Stimulated activated CD4-positive, alpha-beta T cell treated with anti-CD3 and anti-CD28 coated beads, Interleukin-1b, Interleukin-23, amount 100 ng/mL, for 24 hours (primary cell): ENCODE data around the gene CD96.
A peak's percentile ranks its signal among the peaks of the same experiment; 100 is the strongest.
"Not testable (repeated sequence)": the region's sequence is repeated elsewhere in the genome, so short reads cannot be mapped to it uniquely, and the experiment has no call there.

Source experiments
- DNase-seq, 4 experiments: peaks; one replicate each; pipeline ENCODE4 v3.0.0-alpha.2; 2020; ENCODE audit warnings: low read depth in 4 of 4, low spot score in 1 of 4

Gene CD96, protein sequence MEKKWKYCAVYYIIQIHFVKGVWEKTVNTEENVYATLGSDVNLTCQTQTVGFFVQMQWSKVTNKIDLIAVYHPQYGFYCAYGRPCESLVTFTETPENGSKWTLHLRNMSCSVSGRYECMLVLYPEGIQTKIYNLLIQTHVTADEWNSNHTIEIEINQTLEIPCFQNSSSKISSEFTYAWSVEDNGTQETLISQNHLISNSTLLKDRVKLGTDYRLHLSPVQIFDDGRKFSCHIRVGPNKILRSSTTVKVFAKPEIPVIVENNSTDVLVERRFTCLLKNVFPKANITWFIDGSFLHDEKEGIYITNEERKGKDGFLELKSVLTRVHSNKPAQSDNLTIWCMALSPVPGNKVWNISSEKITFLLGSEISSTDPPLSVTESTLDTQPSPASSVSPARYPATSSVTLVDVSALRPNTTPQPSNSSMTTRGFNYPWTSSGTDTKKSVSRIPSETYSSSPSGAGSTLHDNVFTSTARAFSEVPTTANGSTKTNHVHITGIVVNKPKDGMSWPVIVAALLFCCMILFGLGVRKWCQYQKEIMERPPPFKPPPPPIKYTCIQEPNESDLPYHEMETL

DNA sequence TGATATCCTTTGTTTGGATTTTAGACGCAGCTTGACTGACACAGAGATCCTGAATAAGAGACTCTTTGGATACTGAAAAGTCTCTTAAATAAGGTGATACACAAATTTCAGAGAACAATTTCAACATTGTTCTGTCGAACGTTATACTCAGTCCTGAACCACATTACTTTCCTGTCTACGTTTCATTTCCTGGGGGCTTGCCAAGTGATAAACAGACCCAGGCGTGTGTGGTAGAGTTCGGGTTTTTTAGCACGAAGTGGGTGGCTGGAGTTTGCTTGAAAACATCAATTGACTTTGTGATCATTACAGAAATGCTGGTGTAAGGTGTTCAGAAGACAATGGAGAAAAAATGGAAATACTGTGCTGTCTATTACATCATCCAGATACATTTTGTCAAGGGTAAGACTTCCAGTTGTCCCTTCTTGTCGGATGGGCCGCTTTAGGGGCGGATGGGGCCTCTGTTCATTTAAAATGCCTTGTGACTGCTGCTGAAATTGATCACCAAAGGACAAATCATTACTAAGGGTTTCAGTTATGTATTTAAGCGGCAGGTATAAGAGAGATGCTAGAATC lies at the start of gene CD96:
Gene CD96, plus strand, starts transcription at position 287 of the 573 bp plus-strand sequence. Its CDS starts 52 bp downstream, at position 339.
- DNase-seq, result peak; percentile 27 to 55 (median 42)

- DNase-seq, result no peak
Observed at GRCh38 chr3:111493276-111493675, 48.7 kb upstream of the CD96 start.

DNA sequence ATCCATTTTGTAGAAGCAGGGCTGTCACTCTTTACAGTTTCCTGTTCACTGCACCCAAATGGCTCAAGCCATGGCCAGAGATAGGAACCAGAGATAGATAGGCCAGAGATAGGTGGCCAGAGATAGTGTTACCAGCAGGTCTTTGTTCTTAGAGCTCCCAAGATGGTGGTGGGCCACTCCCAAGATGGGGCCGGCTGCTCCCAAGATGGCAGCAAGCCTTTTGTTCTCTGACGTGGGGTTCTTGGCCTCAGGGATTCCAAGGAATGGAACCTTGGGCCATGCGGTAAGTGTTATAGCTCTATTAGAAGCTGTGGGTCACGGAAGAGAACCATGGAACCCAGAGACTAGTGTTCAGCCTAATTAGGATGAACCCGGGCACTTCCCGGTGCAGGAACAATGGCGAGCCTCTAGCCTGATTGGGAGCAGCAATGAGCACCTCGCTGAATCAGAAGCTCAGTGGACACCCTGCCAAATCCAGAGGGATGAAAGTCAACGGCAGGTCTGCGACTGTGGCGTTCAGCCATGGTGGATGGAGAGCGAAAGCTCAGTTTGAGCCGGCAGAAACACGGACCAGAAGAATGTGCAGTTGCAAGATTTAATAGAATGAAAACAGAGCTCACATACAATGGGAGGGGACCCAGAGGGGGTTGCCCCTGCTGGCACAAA lies 45.0 kb upstream of the CD96 start:
- DNase-seq, result no peak

DNA sequence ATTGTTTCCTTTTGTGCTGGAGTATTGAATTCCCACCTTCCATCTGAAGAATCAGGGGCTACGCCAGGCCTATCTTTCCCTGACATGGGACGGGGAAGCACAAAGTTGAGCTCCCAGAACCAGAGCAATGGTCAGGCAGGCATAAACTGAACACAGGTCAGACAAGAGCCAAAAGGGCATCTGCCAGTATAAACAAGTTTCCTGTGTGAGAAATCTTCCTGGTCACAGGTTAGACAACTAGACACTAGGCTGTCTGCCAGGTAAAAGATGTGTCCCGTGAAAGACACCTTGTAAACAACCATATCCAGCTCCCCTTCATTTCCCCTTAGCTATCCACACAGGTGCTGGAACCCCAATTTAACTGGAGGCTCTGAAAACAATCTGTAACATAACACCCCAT lies 44.0 kb upstream of the CD96 start:
- no peak for DNase-seq

- DNase-seq, result no peak
Observed at GRCh38 chr3:111506435-111506834, 35.6 kb upstream of the CD96 start.

- DNase-seq, result no peak
Observed at GRCh38 chr3:111509308-111509707, 32.7 kb upstream of the CD96 start.

DNA sequence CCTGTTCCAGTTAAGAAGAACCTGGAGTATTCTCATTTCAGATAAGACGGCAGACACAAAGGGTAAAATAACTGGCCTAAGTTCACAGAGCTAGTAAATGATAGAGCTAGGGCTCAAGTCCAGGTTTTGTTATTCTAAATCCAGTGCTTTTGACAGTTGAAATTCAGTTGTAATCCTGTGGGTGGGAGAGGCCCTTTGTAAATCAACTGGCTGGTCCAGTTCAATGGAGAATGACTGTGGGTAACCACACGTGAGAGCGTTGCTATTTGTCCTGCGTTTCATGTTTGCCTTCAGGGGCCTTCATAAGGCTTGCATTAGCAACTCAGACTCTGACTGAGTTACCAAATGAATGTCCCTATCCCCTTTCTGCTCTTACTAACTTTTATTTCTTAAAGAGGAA lies 24.2 kb upstream of the CD96 start:
- no peak for DNase-seq

DNA sequence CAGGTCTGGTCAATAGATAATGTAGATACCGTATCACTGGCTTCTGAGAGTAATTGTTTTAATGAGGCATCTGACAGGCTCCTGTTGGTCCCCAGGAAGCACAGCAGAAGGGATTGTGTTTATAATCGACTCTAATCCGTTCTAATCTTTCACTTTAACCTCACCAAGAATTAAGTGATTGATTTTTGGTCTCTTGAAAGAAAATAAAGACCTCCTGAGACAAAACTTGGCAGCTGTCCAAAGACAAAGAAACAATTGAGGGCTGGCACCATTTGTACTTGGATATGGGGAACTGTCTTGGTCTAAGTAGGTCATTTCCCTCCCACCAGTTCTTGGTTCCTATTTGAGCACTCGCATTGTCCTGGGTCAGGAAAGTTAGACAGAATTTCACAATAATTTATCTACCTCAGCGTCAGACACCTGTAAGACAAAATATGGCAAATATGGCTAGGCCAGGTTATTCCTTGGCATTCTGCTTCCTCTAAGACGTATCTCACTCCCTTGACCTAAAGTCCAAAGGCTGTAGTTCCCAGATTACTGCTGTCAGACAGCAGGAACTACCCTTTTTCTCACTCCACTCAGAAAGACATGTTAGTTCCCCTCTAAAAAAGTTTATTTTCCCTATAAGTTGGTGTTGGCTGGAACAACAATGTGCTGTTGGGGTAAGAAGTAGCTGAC lies 22.7 kb upstream of the CD96 start:
- DNase-seq, result no peak

DNA sequence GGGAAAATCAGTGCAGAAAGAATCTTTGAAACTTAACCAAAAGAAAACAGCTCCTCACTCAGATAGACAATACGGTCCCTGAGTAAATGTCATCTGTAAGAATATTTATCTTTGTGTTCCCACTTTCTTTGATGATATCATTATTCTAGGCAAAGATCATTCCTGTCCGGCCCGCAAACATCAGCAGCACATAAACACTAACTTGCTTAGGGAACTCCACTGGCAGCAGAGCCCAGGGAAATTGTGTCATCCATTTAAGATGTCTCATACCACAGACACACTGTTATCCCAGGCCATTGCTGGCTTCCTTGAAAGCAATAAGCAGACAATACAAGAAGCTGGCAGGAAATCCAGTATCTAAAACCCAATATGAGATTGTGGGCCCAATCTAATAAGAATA lies 20.1 kb upstream of the CD96 start:
- DNase-seq, result no peak

DNA sequence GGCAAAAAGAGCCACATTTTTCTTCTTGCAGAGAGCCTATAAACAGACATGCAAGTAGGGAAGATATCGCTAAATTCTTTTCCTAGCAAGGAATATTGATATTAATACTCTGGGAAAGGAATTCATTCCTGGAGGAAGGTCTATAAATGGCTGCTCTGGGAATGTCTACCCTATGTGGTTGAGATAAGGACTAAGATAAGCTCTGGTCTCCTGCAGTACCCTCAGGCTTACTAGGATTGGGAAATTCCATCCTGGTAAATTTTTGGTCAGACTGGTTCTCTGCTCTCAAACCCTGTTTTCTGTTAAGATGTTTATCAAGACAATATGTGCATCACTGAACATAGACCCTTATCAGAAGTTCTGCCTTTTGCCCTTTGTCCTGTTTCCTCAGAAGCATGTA lies 17.5 kb upstream of the CD96 start:
- DNase-seq, result not testable (repeated sequence)

DNA sequence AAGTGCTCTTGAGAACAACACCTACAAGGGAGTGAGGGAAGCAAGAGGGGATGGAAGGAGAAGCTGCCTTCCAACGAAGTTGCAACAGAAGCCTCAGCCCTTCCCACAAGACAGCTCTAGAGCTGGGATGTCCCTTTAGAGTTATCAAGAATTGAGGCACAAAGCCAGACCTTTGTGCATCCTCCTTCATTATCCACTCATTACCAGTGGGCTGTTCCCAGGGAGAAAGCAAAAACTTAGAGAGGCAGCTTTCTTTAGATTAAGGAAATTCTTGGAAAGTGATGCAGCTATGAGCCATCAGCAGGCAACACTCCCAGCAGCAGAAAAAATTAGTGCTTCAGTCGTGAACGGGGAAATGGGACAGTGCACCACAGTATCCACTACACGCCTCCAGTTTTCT lies 10.6 kb upstream of the CD96 start:
- DNase-seq, result no peak

DNA sequence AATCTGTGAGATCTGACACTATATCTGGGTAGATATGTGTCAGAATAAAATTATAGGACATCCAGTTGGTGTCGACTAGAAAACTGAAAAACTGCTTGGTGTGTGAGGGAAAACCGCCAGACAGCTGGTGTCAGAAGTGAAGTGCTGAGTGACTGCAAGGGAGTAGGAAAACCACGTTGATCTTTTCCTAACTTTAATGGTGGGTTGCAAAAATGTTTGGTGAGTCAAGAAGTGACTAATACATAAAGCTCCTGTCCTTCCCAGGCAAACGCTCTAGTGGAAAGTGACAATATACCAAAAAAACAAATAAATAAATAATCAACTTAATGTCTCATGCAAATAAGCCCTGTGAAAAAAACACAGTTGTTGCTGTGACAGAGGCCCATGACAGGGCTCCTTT lies 7.3 kb upstream of the CD96 start:
- no peak for DNase-seq

GRCh38 chr3:111538111-111538510 lies 3.9 kb upstream of the CD96 start:
- DNase-seq, result no peak

DNA sequence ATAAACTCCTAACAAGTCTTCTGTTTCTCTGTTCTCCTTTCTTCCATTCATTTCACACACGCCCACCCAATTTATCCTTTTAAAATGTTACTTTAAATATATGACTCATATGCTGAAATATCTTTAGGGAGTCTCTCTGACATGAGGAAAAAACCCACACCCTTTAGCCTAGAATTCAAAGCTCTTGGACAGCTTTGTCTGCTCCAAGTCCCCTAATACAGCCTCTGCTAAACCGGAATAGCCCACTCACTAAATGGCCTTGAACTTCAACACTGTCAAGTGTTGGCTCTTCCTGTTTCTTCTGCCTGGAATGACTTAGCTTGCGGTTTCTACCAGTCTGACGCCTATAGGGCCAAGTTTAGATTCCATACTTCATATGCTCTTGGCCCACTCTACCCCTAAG lies 3.3 kb upstream of the CD96 start:
- no peak for DNase-seq

DNA sequence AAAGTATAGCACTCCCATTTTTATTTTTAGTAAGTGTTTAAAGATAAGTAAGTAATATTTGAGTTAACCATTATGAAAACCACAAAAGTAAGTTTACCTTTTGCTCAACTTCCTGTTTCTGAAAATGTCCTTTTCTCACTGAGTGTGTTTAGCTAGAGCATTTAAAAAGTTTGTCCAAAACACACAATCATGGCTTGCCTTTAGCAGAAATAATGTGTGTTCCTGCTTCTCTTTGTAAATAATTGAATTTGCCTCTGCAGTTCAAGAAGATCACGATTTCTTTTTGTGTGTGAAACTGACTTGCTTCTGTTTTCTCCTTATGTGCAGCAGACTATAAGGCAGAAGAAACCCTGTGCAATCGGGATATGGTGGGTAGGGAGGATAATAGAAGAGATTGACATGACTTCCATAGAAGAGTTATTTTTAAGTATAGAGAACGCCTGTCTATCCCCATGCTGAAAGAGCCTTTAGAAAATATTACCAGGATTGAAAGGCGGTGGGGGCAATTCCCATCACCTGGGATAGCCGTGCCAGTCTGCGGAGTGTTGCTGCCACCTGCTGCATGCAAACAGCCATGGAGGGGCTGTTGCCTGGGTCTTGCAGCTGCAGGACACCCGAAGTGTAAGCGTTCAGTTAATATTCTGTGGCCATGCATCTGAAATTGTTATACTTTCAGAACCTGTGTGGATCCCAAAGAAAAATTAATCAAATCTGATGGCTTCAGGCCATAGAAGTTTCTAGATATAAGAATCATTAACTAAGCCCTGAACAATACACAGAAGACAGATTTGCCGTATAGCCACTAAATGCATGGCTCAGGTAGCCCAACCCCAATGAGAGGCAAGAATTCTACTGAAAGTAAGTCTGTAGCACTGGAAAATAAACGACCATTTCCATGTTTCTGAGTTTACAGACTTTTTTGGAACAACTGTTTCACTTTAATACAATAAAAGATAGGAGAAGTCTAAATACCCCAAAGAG lies 2.4 kb upstream of the CD96 start:
- peak; percentile 36 to 54 (median 40) for DNase-seq

DNA sequence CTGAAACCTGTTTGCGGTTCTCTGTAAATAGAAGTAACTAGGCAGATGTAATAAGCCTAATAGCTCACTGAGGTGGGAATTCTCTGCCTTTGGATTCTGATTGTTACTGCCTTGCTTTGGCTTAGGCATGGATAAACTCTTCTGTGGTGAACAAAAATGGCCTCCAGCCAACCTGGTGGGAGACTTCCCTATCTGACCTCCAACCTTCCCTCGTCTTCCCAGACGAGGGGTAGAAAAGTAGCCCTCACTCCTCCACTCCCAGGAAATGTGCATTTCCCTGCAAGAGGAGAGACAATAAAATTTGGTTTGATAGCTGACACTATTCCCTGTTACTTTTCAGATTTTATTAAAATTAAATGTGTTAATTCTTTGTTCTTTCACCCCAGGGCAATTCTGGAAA lies 606 bp upstream of the CD96 start:
- no peak for DNase-seq

- DNase-seq, result no peak
Observed at GRCh38 chr3:111542611-111543300, 759 bp downstream of the CD96 start.

DNA sequence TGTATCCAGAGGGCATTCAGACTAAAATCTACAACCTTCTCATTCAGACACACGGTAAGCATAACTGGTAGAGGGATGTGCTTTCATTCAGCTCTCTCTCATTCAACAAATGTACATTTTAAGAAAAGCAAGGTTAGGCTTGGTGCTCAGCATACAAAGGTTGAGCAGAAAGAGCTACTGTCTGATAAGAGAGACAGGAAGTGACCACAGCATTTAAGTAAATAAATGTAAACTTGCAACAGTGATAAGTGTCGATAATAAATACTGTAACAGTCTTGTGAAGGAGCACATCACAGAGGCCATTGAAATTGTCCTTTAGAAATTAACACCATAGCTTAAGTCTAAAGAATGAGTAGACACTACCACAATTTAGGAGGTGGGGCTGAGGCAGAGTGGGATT lies 3.4 kb downstream of the CD96 start:
- DNase-seq, result no peak

GRCh38 chr3:111547631-111548030 lies 5.6 kb downstream of the CD96 start:
- no peak for DNase-seq

DNA sequence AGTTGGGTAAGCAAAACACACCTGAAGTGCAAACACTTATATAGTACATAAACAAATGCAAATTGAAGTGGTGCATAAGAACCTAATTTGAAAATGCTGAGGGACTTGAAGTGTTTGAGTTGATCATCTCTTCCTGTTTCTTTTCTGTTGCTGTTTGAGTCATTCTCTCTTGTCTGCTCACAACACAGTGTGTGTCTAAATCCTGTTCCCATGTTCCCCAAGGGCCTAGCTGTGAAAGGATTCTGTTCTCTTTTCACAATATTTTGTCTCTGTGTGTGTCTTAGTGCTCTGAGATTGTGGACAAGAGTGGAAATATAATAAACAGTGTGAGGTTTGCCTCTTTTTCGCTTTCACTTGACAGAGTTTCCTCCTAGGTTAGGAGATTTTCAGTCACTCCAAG lies 6.1 kb downstream of the CD96 start:
- DNase-seq, result no peak
